ENCODE results near the gene BRCA2. TPM values are rescaled to one million over a fixed set of nuclear protein-coding genes. Genes with fewer than 3 reads are reported as not detected.

BRCA2 gene
- polyA plus RNA-seq, 1 experiment, result 0.91 TPM

- ChIA-PET POLR2A (no interaction called here), CTCF (no interaction called here)
- H3K27me3 ChIP-seq (ENCODE audit: control insufficient read depth, insufficient read depth, low read length), result no peaks in the 10 kb centered on the region
- peaks cover 13% of the 10 kb centered on the region; the same call in 1 of the 2 replicates for H3K36me3 ChIP-seq (ENCODE audit: control insufficient read depth, insufficient read depth, low read length)
- no peak overlapping the region for H3K4me3 ChIP-seq (ENCODE audit: low read depth, low read length)
- TF ChIP-seq CTCF (IDR thresholded peaks at IDR 0.05; ENCODE audit: insufficient read depth, low read depth, low read length), result no peak
- DNase-seq (ENCODE audit: low read depth), result no peak
Measured at GRCh38 chr13:32272021-32272683, 43.2 kb upstream of the BRCA2 start.

- POLR2A ChIA-PET, result no interaction called here
- TF ChIP-seq CTCF (IDR thresholded peaks at IDR 0.05; ENCODE audit: insufficient read depth, low read depth, low read length), result no peak
- Histone ChIP-seq H3K4me3 (ENCODE audit: low read depth, low read length) (no peak overlapping the region), H3K36me3 (ENCODE audit: control insufficient read depth, insufficient read depth, low read length) (peaks cover 9% of the 10 kb centered on the region), H3K27me3 (ENCODE audit: control insufficient read depth, insufficient read depth, low read length) (no peaks in the 10 kb centered on the region)
- CTCF ChIA-PET, result interaction anchor here (0.8 to 1.4 kb wide), 2 partner anchors 10 to 23 kb away, joined by 3 to 5 read pairs; no protein-coding TSS in a partner anchor
- no peak for DNase-seq (ENCODE audit: low read depth)
Measured at GRCh38 chr13:32277839-32278238, 37.5 kb upstream of the BRCA2 start.

- TF ChIP-seq CTCF (IDR thresholded peaks at IDR 0.05; ENCODE audit: insufficient read depth, low read depth, low read length), result no peak
- H3K27me3 ChIP-seq (ENCODE audit: control insufficient read depth, insufficient read depth, low read length), result no peaks in the 10 kb centered on the region
- no peak overlapping the region for H3K4me3 ChIP-seq (ENCODE audit: low read depth, low read length)
- DNase-seq (ENCODE audit: low read depth), result peak; percentile 9
- ChIA-PET POLR2A (no interaction called here), CTCF (interaction anchor here (1.4 to 1.5 kb wide), 2 partner anchors 8 to 10 kb away, joined by 3 to 5 read pairs; no protein-coding TSS in a partner anchor)
- H3K36me3 ChIP-seq (ENCODE audit: control insufficient read depth, insufficient read depth, low read length), result peaks cover 8% of the 10 kb centered on the region
Measured at GRCh38 chr13:32278426-32278825, 36.9 kb upstream of the BRCA2 start.

GRCh38 chr13:32281096-32281495 lies 34.2 kb upstream of the BRCA2 start:
- ChIA-PET CTCF (interaction anchor here (1.4 to 1.5 kb wide), 2 partner anchors 35 to 371 kb away, joined by 3 read pairs; no protein-coding TSS in a partner anchor), POLR2A (no interaction called here)
- TF ChIP-seq CTCF (IDR thresholded peaks at IDR 0.05; ENCODE audit: insufficient read depth, low read depth, low read length), result no peak
- no peak overlapping the region for H3K4me3 ChIP-seq (ENCODE audit: low read depth, low read length)
- DNase-seq (ENCODE audit: low read depth), result no peak
- H3K27me3 ChIP-seq (ENCODE audit: control insufficient read depth, insufficient read depth, low read length), result no peaks in the 10 kb centered on the region
- peaks cover 5% of the 10 kb centered on the region for H3K36me3 ChIP-seq (ENCODE audit: control insufficient read depth, insufficient read depth, low read length)

- Histone ChIP-seq H3K4me3 (ENCODE audit: low read depth, low read length) (no peak overlapping the region), H3K27me3 (ENCODE audit: control insufficient read depth, insufficient read depth, low read length) (no peaks in the 10 kb centered on the region), H3K36me3 (ENCODE audit: control insufficient read depth, insufficient read depth, low read length) (peaks cover 5% of the 10 kb centered on the region)
- no peak for TF ChIP-seq CTCF (IDR thresholded peaks at IDR 0.05; ENCODE audit: insufficient read depth, low read depth, low read length)
- POLR2A ChIA-PET, result no interaction called here
- DNase-seq (ENCODE audit: low read depth), result no peak
- CTCF ChIA-PET, result interaction anchor here (1.4 to 1.5 kb wide), 2 partner anchors 36 to 372 kb away, joined by 3 read pairs; no protein-coding TSS in a partner anchor
Measured at GRCh38 chr13:32282096-32282711, 33.1 kb upstream of the BRCA2 start.
